ENCODE results near the gene RNASEH2C.

- no peak for TF ChIP-seq CTCF (conservative IDR thresholded peaks at IDR 0.05 in 1 of 2, IDR thresholded peaks at IDR 0.05 in 1 of 2; ENCODE audit: extremely low read depth in 1 of 2, insufficient read depth in 1 of 2, low read depth in 1 of 2, low read length in 2 of 2)
- no peak for TF ChIP-seq EZH2 (IDR thresholded peaks at IDR 0.05; ENCODE audit: borderline replicate concordance, low read length)
These were observed 40.3 kb downstream of the RNASEH2C start for GRCh38 chr11:65680192-65680743.
